ENCODE measurements around the gene LRRC8E. TPM values are rescaled to one million over a fixed set of nuclear protein-coding genes. Genes with fewer than 3 reads are reported as not detected.

Gene LRRC8E
- total RNA-seq, 1 experiment from 2014 or later = 3.0 TPM

- Mint-ChIP-seq H3K9me3 (no peaks in the 10 kb centered on the region), H3K27me3 (ENCODE audit: low read depth) (peaks cover 2% of the 10 kb centered on the region; the same call in 1 of the 2 replicates), H3K27ac (peak overlapping the region; percentile 99), H3K4me3 (peak overlapping the region; percentile 88), H3K36me3 (peaks cover 23% of the 10 kb centered on the region), H3K4me1 (peaks cover 8% of the 10 kb centered on the region; the same call in 1 of the 2 replicates)
- peak; percentile 32 for ATAC-seq
- CTCF ChIA-PET = interaction anchor here (0.6 to 4.5 kb wide), 58 partner anchors 8 to 624 kb away, joined by 3 to 90 read pairs (median 5); partner anchors contain the start of genes CERS4, CTXN1, ELAVL1 and FBN3
- TF ChIP-seq RORB (CRISPR knock-in tag; IDR thresholded peaks at IDR 0.05) = 0 out of 2 replicates have a peak, but pooled peaks have one; percentile 48
- TF ChIP-seq, protein P1, sequence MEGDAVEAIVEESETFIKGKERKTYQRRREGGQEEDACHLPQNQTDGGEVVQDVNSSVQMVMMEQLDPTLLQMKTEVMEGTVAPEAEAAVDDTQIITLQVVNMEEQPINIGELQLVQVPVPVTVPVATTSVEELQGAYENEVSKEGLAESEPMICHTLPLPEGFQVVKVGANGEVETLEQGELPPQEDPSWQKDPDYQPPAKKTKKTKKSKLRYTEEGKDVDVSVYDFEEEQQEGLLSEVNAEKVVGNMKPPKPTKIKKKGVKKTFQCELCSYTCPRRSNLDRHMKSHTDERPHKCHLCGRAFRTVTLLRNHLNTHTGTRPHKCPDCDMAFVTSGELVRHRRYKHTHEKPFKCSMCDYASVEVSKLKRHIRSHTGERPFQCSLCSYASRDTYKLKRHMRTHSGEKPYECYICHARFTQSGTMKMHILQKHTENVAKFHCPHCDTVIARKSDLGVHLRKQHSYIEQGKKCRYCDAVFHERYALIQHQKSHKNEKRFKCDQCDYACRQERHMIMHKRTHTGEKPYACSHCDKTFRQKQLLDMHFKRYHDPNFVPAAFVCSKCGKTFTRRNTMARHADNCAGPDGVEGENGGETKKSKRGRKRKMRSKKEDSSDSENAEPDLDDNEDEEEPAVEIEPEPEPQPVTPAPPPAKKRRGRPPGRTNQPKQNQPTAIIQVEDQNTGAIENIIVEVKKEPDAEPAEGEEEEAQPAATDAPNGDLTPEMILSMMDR (IDR thresholded peaks at IDR 0.05) = peak; percentile 82
- TF ChIP-seq NFATC4 (CRISPR knock-in tag; IDR thresholded peaks at IDR 0.05) = no peak
- DNase-seq (ENCODE audit: low spot score) = peak; percentile 87
- POLR2A ChIA-PET = interaction anchor here (0.5 to 2.1 kb wide), 19 partner anchors 9 to 551 kb away, joined by 3 to 13 read pairs (median 4); partner anchors contain the start of genes CTXN1, ELAVL1 and SNAPC2
These were observed 56.0 kb downstream of the LRRC8E start for GRCh38 chr19:7944177-7944761.

DNA sequence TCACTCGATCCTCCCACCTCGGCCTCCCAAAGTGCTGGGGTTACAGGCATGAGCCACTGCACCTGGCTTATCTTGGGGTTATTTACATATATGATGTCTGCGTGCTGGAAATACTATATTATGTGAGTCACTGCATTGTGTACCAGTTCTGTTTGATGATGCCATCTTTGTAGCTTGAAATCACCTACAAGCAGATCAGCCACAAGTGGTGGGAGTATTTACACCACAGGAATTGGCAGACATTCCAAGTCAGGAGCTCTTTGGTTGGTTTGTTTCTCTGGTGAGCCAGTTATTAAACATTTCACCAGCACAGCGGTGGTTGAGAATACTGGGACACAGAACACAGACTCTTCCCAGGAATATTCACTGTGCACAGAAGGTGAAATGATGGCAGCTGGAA, 59.6 kb downstream of the LRRC8E start:
- H3K4me1 Mint-ChIP-seq = peaks cover 6% of the 10 kb centered on the region; the same call in 1 of the 2 replicates
- no peak for TF ChIP-seq PREB (CRISPR knock-in tag; IDR thresholded peaks at IDR 0.05; ENCODE audit: borderline replicate concordance)
- TF ChIP-seq, protein P1 (IDR thresholded peaks at IDR 0.05) = no peak
- TF ChIP-seq, protein P2, sequence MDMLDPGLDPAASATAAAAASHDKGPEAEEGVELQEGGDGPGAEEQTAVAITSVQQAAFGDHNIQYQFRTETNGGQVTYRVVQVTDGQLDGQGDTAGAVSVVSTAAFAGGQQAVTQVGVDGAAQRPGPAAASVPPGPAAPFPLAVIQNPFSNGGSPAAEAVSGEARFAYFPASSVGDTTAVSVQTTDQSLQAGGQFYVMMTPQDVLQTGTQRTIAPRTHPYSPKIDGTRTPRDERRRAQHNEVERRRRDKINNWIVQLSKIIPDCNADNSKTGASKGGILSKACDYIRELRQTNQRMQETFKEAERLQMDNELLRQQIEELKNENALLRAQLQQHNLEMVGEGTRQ (CRISPR knock-in tag; IDR thresholded peaks at IDR 0.05) = no peak
- TF ChIP-seq, protein P3, sequence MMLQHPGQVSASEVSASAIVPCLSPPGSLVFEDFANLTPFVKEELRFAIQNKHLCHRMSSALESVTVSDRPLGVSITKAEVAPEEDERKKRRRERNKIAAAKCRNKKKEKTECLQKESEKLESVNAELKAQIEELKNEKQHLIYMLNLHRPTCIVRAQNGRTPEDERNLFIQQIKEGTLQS (CRISPR knock-in tag; conservative IDR thresholded peaks at IDR 0.05) = no peak
- ATAC-seq (no peak), DNase-seq (ENCODE audit: low spot score) (no peak)
- peaks cover 13% of the 10 kb centered on the region; the same call in 1 of the 2 replicates for H3K36me3 Mint-ChIP-seq
- H3K27me3 Mint-ChIP-seq (ENCODE audit: low read depth) = peaks cover 2% of the 10 kb centered on the region; the same call in 1 of the 2 replicates
- no peaks in the 10 kb centered on the region for H3K9me3 Mint-ChIP-seq
- H3K4me3 Mint-ChIP-seq = no peak overlapping the region
- H3K27ac Mint-ChIP-seq = no peak overlapping the region
- POLR2A ChIA-PET = no interaction called here
- CTCF ChIA-PET = interaction anchor here (1.3 kb wide), 1 partner anchor 55 kb away, joined by 3 read pairs; no protein-coding TSS in a partner anchor

Other genes starting within 250 kb of the LRRC8E start
- gene RETN, start 219.5 kb upstream of the LRRC8E start, total RNA-seq (2021) = not detected in 3 replicates
- not detected in 3 replicates for gene MCEMP1, start 211.4 kb upstream of the LRRC8E start, total RNA-seq (2021)
- gene TRAPPC5, start 207.7 kb upstream of the LRRC8E start, total RNA-seq (2021) = 122 to 127 TPM (median 124 TPM) in 3 replicates
- gene FCER2, start 186.4 kb upstream of the LRRC8E start, total RNA-seq (2021) = 0.37 to 0.48 TPM (median 0.46 TPM) in 3 replicates
- 0.55 to 0.66 TPM (median 0.62 TPM) in 3 replicates for gene CLEC4G, start 156.4 kb upstream of the LRRC8E start, total RNA-seq (2021)
- 0.09 to 0.44 TPM in 2 of 3 replicates, not detected in the other for gene CD209, start 141.0 kb upstream of the LRRC8E start, total RNA-seq (2021)
- not detected in 3 replicates for gene CLEC4M, start 125.3 kb upstream of the LRRC8E start, total RNA-seq (2021)
- 10.5 to 13.7 TPM (median 13.6 TPM) in 3 replicates for gene EVI5L, start 58.3 kb upstream of the LRRC8E start, total RNA-seq (2021)
- gene PRR36, start 14.1 kb upstream of the LRRC8E start, total RNA-seq (2021) = 21.9 to 34.3 TPM (median 31.0 TPM) in 3 replicates
- gene MAP2K7, start 15.4 kb downstream of the LRRC8E start, total RNA-seq (2021) = 39.4 to 46.9 TPM (median 46.3 TPM) in 3 replicates
- gene TGFBR3L, start 26.3 kb downstream of the LRRC8E start, total RNA-seq (2021) = 4.1 to 7.4 TPM (median 6.5 TPM) in 3 replicates
- gene SNAPC2, start 31.8 kb downstream of the LRRC8E start, total RNA-seq (2021) = 23.2 to 24.3 TPM (median 23.7 TPM) in 3 replicates
- gene CTXN1, start 37.6 kb downstream of the LRRC8E start, total RNA-seq (2021) = 41.5 to 48.2 TPM (median 44.3 TPM) in 3 replicates
- 103 to 129 TPM (median 103 TPM) in 3 replicates for gene TIMM44, start 55.2 kb downstream of the LRRC8E start, total RNA-seq (2021)
- 144 to 160 TPM (median 149 TPM) in 3 replicates for gene ELAVL1, start 117.1 kb downstream of the LRRC8E start, total RNA-seq (2021)
- 0.53 TPM in 1 of 3 replicates, not detected in the others for gene CCL25, start 164.2 kb downstream of the LRRC8E start, total RNA-seq (2021)

Measured in WTC11 (cell line).